Measurements from ENCODE around the gene BRD1.

Gene BRD1

GRCh38 chr22:49775191-49775866 is 52.3 kb downstream of the BRD1 start:
- ChIA-PET POLR2A (no interaction called here), CTCF (no interaction called here)
- TF ChIP-seq BHLHE40 (IDR thresholded peaks at IDR 0.05; ENCODE audit: borderline replicate concordance) (no peak), SUZ12 (IDR thresholded peaks at IDR 0.05) (no peak), FOXM1 (IDR thresholded peaks at IDR 0.05; ENCODE audit: borderline replicate concordance) (no peak), PKNOX1 (IDR thresholded peaks at IDR 0.05) (no peak), FOXA1 (IDR thresholded peaks at IDR 0.05) (no peak), LEF1 (IDR thresholded peaks at IDR 0.05; ENCODE audit: borderline replicate concordance) (no peak), SP1 (IDR thresholded peaks at IDR 0.05) (no peak), ARNT (IDR thresholded peaks at IDR 0.05) (no peak), HDGF (IDR thresholded peaks at IDR 0.05; ENCODE audit: borderline replicate concordance) (no peak), TARDBP (IDR thresholded peaks at IDR 0.05) (no peak), L3MBTL2 (conservative IDR thresholded peaks at IDR 0.05) (no peak), NFRKB (IDR thresholded peaks at IDR 0.05) (no peak), ELF4 (IDR thresholded peaks at IDR 0.05) (no peak)
- no peak for DNase-seq (ENCODE audit: extremely low spot score)

DNA sequence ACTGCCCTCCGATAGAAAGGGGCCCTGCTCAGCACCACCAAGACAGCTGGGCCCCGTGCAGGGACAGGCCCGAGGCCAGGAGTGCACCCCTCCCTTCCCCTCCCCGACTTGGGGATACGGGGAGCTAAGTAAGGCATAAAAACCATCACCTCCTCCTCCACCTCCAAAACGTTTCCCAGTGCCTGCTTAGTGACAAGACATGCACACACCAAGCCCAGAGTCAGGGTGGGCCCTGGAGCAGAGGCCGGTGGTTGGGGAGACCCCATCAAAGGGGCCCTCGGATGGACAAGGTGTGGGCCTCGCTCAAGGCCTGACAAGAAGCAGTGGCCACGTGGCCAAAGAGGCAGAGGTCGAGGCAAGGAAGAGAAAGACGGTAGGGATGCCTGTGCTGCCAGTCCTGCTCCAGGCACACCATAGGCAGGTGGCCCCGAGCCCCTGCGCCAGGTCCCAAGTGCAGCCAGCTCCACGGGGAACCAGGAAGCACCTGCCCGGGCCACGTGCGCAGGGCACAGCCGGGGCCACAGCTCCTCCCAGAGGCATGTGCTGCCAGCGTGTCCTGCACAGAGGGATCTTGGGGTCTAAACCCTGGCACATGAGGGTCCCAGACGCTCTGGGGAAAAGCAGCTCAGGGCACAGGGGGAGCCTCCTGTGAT is 53.0 kb downstream of the BRD1 start:
- POLR2A ChIA-PET = no interaction called here
- CTCF ChIA-PET = no interaction called here
- TF ChIP-seq BHLHE40 (IDR thresholded peaks at IDR 0.05; ENCODE audit: borderline replicate concordance) = no peak
- TF ChIP-seq SUZ12 (IDR thresholded peaks at IDR 0.05) = no peak
- TF ChIP-seq HDGF (IDR thresholded peaks at IDR 0.05; ENCODE audit: borderline replicate concordance) = no peak
- DNase-seq (ENCODE audit: extremely low spot score) = no peak

- CTCF ChIA-PET = no interaction called here
- TF ChIP-seq FOXM1 (IDR thresholded peaks at IDR 0.05; ENCODE audit: borderline replicate concordance) (no peak), LEF1 (IDR thresholded peaks at IDR 0.05; ENCODE audit: borderline replicate concordance) (no peak), SP1 (IDR thresholded peaks at IDR 0.05) (no peak), NFRKB (IDR thresholded peaks at IDR 0.05) (no peak), FOXA1 (IDR thresholded peaks at IDR 0.05) (no peak), L3MBTL2 (conservative IDR thresholded peaks at IDR 0.05) (no peak), PKNOX1 (IDR thresholded peaks at IDR 0.05) (no peak)
- DNase-seq (ENCODE audit: extremely low spot score) = no peak
- POLR2A ChIA-PET = no interaction called here
Measured at GRCh38 chr22:49774046-49774445, 53.6 kb downstream of the BRD1 start.

DNA sequence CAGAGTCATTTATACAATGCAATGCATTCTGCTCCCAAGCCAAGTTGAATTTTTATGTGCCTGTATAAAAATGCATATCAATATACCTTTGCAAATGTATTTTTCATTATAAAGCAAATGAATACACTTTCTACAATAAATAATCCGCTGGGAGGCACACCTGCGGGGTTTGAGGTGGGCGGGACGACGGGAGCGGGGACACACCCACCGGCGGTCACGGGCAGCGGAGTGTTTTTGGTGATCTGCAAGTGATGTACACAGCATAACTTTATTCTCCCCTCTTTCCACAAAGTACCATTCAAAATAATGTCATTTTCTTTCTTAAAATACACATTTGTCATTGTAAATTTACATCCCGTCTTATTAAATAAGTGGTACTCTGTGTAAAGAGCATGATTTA is 54.1 kb downstream of the BRD1 start:
- no peak for DNase-seq (ENCODE audit: extremely low spot score)
- POLR2A ChIA-PET = no interaction called here
- TF ChIP-seq CTBP1 (IDR thresholded peaks at IDR 0.05; ENCODE audit: borderline replicate concordance) (no peak), TARDBP (IDR thresholded peaks at IDR 0.05) (no peak), SUZ12 (IDR thresholded peaks at IDR 0.05) (no peak), BHLHE40 (IDR thresholded peaks at IDR 0.05; ENCODE audit: borderline replicate concordance) (no peak), HDGF (IDR thresholded peaks at IDR 0.05; ENCODE audit: borderline replicate concordance) (no peak), ZNF384 (IDR thresholded peaks at IDR 0.05) (no peak)
- CTCF ChIA-PET = no interaction called here

- DNase-seq (ENCODE audit: extremely low spot score) = no peak
- TF ChIP-seq PKNOX1 (IDR thresholded peaks at IDR 0.05) (no peak), ARNT (IDR thresholded peaks at IDR 0.05) (no peak), BHLHE40 (IDR thresholded peaks at IDR 0.05; ENCODE audit: borderline replicate concordance) (no peak), HDGF (IDR thresholded peaks at IDR 0.05; ENCODE audit: borderline replicate concordance) (no peak), FOXK2 (IDR thresholded peaks at IDR 0.05) (no peak), ZNF384 (IDR thresholded peaks at IDR 0.05) (no peak), LEF1 (IDR thresholded peaks at IDR 0.05; ENCODE audit: borderline replicate concordance) (no peak), SUZ12 (IDR thresholded peaks at IDR 0.05) (no peak), CTBP1 (IDR thresholded peaks at IDR 0.05; ENCODE audit: borderline replicate concordance) (no peak), FOXA1 (IDR thresholded peaks at IDR 0.05) (no peak), TARDBP (IDR thresholded peaks at IDR 0.05) (no peak)
- CTCF ChIA-PET = no interaction called here
- POLR2A ChIA-PET = interaction anchor here (0.7 to 1.3 kb wide), 2 partner anchors 145 to 163 kb away, joined by 4 read pairs; partner anchors contain the start of genes ALG12 and CRELD2
Measured at GRCh38 chr22:49772692-49773091, 55.0 kb downstream of the BRD1 start.

GRCh38 chr22:49771266-49772065 is 56.2 kb downstream of the BRD1 start:
- CTCF ChIA-PET = no interaction called here
- TF ChIP-seq NFRKB (IDR thresholded peaks at IDR 0.05) (no peak), SUZ12 (IDR thresholded peaks at IDR 0.05) (no peak), LEF1 (IDR thresholded peaks at IDR 0.05; ENCODE audit: borderline replicate concordance) (no peak), ELF4 (IDR thresholded peaks at IDR 0.05) (no peak), ARNT (IDR thresholded peaks at IDR 0.05) (no peak), TARDBP (IDR thresholded peaks at IDR 0.05) (no peak), L3MBTL2 (conservative IDR thresholded peaks at IDR 0.05) (no peak), ZNF384 (IDR thresholded peaks at IDR 0.05) (no peak), FOXA1 (IDR thresholded peaks at IDR 0.05) (no peak)
- POLR2A ChIA-PET = no interaction called here
- no peak for DNase-seq (ENCODE audit: extremely low spot score)
